Right kidney (tissue), 1 donor: ENCODE results near the gene NOL4L.
"Not testable (repeated sequence)": the region's sequence is repeated elsewhere in the genome, so short reads cannot be mapped to it uniquely, and the experiment has no call there.

Source experiments
- DNase-seq: peaks from one replicate; pipeline ENCODE4 v3.0.0-alpha.2; 2016

NOL4L gene

DNA sequence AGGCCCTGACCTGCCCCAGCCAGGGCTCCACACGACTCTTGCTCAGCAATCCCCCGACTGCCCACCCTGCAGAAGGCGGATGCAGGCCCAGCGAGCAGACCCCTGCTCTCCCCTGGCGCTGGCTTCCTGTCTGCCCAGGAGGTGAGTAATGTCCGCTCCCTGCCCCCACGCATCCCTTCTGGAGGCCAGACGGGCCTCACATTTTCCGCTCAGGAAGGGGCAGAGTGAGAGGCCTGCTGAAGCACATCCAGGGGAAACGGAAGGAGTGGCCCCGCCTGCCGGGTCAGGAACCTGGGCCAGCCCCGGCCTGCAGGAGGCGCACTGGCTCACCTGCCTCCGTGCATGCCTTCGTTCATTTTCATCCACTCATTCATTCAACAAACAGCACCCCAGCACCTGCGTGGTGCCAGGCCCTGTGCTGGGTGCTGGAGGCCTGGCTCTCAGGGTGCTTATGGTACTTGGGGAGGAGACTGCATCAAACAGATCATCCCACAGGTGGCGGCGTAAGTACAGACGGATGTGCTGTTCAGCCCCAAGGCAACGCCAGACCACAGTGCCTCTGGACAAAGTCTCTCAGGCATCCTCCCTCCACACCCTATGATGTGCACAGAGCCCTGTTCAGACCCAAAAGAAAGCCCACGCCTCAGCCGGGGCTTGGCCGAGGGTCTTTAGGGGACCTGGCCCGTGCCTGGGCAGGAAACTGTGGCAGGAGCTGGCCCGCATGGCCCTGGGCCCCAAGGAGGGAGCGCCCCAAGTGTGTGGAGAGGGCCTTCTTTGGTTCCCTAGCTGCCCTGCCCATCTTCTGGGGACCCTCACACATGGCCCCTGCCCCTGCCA is 114.9 kb downstream of the NOL4L start:
- peak; percentile 66 for DNase-seq

DNA sequence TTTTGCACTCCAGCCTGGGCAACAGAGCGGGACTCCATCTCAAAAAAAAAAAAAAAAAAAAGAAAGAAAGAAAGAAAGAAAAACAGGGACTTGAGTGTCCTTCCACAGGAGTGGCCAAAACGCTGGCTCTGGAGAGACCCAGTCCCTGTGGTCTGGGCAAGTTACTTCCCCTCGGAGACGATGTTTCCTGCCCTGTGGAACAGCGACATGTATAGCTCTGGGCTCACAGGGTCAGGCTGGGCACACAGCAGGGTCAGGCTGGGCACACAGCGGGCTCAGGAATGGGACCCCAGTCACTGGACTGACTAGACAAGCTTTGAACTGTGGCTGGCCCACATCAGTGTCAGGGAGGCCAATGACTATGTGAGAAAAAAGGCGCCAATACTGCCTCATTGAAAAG is 116.3 kb downstream of the NOL4L start:
- DNase-seq, result no peak

DNA sequence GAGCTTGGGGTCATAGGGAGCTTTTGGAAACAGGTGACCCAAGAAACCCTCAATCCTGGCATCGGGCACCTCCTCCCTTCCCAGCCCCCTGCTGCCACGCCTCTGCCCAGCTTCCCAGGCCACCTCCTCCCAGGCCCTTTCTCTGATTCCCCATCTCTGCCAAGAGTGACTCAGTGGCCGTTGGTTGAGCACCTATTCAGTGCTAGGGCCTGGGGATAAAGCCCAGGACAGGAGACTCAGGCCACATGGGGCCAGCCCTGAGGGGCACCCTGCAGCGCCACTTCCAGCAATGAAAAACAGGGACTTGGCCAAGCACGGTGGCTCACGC is 116.9 kb downstream of the NOL4L start:
- DNase-seq, result no peak

DNA sequence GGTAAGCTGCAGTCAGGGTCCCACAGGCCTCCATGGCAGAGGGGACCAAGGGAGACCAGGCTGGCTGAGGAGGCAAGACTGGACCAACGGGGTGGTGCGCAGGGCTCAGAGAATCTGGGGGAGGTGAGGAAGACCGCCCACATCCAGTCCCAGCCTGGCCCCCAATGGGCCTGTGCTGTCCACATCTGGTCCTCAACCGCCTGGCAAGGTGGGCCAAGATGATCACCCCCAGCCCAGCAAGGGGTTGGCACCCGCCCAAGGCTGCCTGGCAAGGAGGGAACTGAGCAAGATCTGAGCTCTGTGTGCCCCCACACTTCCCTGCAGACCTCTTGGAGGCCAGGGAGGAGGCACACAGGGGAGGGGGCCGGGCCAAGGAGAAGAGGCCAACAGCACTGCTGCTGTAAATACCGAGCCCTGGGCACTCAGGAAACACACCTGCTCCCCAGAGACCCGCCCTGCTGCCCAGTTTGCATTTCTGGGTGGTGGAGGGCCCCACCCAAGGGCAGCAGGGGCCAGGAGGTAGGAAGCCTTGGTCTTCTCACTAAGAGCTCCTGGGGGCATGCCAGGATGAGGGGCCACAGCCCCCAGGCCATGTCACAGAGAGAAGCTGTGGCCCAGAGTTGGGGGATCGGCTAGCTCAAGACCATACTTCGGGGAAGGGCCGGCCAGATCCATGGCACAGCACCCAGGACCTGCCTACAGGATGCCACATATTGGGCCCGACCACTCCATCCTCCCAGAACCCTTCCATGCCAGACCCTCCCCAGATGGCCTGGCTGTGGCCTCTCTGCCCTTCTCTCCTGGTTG is 117.4 kb downstream of the NOL4L start:
- no peak for DNase-seq

DNA sequence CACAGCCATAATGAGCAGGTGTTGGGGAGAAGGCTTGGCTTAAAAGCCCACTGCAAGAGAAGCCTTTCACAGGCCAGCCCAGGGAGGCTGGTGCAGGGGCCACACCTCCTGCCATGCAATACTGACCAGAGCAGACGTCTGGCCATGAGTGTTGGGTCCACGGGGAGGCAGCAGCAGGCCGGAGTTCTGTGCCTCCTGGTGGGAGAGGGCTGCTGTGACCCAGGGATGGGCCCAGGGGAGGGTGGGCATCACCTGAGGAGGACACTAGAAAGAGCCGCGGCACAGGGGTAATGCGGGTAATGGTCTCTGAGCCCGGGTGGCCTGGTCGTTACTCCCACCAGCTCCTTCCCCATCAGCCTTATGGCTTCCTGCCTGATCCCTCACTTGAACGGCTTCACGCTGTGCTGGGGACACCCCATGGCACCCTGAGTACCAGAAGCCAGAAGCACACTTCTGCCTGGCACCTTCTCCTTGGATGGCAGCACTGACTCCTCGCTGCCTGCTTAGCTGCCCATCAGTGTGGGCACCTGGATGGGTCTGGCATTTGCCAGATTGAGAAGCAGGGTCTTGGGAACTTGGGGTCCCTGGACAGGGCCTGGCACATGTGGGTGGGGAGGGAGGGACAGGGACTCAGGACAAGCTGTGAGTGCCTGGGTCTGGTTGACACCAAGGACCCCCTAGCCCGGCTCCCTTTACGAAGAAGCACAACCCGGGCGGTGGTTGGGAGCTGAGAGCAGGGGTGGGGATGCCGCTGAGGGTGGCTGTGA is 118.2 kb downstream of the NOL4L start:
- DNase-seq, result no peak

DNA sequence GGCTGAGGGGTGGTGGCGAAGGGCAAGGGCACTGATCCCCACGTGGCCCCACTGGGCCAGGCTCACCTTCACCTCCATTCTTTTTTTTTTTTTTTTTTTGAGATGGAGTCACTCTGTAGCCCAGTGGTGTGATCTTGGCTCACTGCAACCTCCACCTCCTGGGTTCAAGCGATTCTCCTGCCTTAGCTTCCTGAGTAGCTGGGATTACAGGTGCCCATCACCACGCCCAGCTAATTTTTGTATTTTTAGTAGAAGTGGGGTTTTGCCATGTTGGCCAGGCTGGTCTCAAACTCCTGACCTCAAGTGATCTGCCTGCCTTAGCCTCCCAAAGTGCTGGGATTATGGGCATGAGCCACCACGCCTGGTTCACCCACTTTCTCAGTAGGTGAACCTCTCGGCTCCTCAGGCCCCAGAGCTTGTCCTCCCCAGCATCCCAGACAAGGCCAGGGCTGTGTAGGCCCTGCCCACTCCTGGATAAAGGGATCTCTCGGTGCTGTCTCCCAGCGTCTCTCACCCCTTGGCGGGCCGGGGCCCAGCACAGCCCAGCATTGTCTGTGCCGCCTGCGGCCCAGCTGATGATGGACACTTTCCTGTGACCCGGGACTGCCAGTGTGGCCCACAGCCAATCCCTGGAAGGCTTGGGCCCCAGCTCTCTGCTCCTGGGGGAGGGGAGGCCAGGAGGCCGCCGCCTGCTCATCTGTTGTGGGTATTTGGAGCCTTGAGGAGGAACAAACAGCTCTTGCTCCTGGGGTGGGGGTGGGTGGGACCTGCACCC is 119.0 kb downstream of the NOL4L start:
- DNase-seq, result not testable (repeated sequence)

DNA sequence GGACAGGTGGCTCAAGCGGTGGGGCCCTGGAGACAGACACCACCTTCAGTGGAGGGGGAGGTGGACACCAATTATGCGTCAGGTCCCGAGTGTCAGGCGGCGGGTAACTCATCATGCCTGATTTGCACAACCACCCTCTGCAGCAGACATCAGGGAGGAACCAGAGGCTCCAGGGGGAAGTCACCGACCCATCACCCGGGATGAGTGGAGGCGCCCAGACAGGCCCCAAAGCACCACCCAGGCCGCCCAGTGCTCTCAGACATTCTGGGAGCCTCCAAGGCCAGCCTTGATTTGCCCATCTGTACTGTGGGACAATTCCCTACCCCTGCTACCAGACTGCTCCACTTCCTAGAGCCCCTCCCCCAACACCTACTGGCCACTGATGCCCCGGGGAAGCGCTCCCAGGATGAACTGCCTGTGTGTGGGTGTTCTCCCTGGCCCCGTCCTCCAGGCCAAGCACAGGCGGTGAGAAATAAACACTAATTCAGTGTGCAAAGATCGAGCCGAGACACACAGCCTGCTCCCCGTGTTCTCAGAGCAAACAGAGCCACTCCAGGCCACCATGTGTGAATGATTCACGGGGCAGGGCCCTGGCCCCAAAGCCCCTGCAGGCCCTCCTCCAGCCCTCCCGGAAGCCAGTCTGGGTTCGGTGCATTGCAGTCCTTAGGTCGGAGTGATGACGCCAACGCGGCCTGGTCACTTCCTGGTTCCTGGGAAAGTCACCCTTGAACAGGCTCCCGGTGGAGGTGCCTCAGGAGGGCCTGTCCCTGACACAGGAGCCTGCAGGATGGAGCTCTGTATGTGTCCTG is 119.8 kb downstream of the NOL4L start:
- peak; percentile 54 for DNase-seq

DNA sequence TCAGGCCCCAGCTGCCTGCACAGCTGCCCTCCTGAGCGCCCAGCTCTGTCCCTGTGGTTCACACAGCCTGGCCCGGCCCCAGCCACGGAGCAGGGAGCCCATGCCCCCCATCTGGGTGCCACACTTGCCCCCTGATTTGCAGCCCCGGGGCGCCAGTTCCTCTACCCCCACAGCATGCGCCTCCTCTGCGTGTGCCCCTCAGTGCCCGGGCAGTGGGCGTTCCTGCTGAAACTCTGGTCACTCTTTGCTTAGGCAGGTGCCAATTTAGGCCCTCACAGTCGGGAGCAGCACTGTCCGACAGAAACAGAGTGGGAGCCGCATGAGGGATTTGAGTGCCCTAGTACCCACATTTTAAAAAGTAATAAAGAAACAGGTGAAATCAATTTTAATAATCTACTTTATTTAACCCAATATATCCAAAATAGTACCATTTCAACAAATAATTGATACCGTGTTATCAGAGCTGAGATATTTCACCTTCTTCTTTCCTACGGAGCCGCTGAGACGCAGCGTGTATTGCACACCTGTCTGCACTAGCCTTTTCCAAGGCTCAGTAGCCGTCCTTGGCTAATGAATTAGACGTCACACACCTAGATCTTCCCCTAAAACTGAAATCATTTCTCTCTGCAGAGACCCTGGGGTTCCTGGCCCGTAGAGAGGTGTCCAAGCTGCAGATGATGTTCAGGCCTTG is 120.6 kb downstream of the NOL4L start:
- DNase-seq, result no peak

DNA sequence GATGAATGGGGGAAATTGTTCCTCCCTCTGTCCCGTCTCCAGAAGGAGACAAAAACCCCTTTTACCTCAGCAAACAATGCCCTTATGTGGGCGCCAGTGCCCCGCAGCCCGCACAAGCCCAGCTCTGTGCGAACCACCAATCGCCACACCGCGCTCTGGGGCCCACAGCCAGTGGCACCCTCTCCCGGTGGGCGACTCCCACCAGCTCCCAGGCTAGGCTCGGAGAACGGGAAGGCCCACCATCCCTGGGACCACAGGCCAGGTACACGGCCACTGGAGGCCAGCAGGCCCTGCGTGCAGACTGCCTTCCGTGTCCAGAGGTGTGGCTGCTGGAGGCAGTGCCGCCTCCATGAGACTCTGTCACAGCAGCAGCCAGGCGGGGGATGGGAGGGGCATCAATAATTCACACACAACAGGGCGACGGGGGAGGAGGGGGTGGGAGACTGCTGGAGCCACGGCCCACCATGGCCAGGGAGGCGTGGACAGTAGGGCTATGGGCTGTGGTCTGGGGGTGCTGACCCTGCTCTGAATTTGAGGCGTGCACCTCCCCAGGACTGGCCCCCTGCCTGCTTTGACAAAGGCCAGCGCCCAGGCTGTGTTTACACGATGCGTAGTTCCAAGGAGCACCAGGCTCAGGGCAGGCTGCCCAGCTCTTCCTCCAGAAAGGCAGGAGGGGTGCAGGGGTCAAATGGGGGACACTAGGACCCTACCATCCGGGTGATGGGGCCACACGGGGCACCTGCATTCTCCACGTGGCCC is 121.3 kb downstream of the NOL4L start:
- peak; percentile 62 for DNase-seq

DNA sequence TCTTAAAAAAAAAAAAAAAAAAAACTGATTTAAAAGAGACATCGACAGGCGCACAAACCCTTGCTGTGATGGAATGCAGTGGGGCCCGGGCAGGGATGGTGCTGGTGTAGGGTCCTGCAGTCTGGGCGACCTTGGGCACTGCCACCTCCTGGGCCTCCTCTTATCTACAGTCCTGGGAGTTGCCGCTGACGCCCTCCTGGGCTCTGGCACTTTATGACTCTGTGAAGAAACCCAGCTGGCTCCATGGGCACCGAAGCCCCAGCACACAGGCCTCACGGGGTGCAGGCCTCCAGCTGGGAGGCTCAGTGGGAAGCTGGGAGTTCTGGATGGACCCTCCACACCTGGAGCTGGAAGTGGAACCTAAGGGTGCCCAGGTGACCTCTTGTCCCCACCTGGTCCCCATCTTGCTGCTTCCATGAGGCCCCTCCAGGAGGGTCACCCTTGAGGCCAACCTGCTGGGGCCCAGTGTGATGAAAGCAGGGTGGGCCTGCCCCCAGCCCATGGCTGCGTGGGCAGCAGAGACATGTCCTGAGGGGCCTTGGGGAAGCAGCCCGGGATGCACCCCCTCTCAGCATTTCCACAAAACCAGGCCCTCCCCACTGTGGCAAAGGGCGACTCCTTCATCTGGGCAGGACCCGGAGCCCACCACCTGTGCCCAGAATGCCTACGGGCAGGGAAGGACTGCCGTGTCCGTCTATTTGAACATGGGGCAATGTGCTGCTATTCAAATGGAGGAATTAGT is 122.1 kb downstream of the NOL4L start:
- peak; percentile 54 for DNase-seq

DNA sequence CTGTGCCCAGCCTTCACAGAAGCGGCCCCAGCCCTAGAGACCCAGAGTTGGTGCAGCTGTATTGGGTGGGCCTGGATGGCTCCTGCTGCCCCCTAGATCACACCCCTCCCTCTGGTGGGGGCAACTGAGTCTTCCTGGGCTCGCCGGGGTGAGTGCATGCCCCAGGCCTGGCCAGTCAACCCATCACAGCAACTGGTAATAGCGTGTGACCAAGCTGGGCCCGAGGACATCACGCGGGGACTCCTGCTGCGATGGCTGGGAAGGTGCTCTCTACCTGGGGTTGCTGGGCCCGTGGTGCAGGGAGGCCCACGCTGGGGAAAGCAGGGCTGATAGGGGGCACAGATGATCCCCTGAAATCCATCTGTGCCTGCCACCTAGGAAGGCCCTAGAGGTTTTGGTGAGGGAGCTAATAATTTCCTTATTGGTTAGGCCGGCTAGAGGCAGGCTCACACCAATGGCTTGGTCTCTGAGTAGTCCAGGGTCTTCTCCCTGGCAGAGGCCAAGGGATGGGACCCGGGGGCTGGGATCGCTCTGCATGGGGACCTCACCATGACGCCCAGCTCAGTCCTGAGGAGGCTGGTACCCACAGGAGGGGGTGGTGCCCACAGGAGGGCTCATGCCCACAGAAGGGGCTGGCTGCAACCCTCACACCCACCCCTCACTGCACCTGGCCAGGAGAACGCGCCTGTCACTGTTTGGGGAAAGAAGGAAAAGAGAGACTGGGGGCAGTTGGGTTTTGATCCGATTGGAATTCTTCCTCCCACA is 123.1 kb downstream of the NOL4L start:
- no peak for DNase-seq

DNA sequence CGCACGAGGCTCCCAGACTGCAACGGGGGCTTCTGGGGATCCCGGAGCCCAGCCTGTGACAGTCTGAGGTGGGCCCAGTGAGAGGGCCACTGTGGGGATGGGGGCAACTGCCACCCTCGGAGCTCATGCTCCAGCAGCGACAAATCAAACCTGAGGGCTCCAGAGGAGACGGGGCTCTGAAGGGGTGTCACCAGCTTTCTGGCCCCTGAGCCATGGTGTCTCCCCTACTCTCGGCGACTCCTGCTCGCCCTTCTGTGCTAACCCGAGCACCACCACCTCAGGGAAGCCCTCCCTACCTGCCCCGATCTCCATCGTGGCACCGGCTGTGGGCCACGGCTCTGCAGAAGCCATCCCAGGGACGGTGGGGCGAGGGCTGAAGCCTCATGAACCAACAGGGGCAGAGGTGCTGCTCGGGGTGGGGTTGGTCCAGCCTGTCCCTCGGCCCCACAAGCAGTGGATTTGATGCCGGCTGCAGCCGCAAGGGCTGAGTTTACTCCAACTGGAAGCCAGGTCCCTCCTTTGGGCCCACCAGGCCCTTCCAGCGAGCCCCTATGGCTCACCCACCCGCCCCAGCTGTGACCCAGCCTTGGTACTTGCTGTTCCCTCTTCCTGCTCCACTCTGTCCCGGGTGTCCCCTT is 124.3 kb downstream of the NOL4L start:
- no peak for DNase-seq

DNA sequence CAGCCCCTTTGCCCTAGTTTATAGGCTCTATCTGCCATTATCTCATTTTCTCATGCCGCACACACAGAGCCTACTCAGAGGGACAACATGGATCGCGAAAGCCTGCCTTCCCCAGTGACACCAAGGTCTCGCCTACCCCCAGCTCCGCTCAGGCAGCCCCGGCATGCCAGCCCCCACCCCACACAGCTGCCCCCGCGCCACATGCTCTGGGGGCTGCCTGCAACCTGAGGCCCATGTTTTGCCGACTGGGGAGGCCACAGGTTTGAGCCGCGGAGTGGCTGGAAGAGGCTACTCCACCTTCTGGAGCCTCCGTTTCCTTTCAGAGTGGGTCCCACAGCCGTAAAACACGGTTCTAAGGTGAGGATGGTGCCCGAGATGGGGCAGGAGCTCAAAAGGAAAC is 124.9 kb downstream of the NOL4L start:
- no peak for DNase-seq

DNA sequence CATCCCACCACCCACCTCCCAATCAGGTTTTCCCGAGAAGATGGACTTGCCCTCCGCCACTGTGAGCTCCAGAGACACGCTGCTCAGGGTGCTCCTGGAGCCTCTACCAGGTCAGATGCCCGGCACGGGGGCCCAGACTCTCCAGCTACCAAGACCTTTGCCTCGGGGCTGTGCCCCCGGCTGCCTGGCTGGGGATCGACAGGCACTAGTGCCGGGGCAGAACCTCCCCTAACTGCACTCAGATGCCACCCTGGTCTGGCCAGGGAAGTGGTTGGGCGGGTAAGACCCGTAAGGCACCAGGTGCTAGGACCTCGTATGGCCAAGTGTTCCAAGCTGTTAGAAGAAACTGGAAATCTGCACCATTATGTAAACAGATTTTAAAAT is 126.3 kb downstream of the NOL4L start:
- no peak for DNase-seq

DNA sequence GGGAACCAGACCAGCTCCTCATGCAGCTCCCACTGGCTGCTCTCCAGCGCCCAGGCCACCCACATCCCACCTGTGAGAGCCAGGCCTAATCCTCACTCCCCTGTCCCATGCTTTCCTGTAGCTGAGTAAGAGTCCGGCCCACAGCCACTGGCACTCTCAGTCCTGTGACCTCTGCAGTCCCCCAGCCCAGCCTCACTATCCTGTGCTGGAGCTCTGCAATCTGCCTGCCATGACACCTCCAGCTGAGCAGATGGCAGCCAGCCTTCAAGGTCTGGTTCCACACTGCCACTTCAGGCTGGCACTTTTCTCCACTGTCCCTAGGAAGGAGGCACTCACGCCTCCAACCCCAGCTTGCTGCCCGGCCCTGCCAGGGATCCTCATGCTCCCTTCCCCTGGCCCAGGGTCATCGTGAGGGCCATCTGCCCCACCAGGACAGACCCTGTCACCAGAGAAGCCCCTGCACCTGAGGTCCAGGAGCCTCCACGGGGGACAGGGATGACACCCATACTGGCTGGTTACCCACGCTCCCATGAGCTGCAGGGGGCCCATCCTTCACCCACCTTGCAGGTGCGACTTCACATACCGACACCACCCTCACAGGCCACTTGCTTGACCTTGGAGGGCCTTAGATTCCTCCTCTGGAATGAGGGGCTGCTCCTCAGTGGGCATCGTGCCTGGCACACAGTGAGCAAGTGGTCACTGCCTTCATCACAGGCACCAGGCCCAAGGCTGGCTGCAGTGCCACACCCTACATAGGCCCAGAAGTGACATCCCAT is 126.9 kb downstream of the NOL4L start:
- DNase-seq, result no peak

DNA sequence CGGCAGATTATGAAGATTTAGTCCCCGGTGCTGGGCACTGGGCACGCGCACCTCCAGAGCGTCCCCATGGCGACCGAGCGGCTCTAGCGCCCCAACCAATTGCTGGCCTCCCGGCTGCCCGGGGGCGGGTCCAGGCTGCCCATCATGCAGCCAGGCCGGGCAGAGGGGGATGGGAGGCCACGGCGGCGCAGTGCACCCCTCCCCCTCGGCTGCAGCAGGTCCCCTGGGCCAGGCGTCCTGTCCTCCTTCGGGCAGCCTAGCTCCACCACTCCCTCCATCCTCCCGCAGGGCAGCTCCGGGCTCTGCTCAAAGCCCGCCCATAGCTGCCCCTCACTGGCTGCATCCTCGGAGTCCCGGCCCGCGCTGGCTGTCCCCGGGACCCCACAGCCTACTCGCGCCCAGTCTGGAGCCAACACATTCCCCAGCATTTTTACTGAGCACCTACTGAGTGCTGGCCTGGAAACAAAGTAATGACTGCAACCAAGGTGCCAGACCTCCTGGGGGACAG is 127.6 kb downstream of the NOL4L start:
- peak; percentile 85 for DNase-seq
